WERI-Rb-1 (cell line): ENCODE measurements around the gene PASK.

ENCODE experiments used
- DNase-seq: peaks from one replicate; pipeline ENCODE4 v3.0.0-alpha.2; 2020
- H3K27ac ChIP-seq: fragments of 250-450 bp; sonication (Bioruptor Pico); 2 replicates; pipeline ENCODE4 v1.5.1; 2020; ENCODE audit warnings: mild to moderate bottlenecking, moderate library complexity
- H3K27me3 ChIP-seq: fragments of 250-450 bp; sonication (Bioruptor Pico); 2 replicates; pipeline ENCODE4 v1.5.1; 2021; ENCODE audit warnings: mild to moderate bottlenecking, low read depth, moderate library complexity; ENCODE audit not compliant: insufficient read depth, severe bottlenecking
- H3K36me3 ChIP-seq: fragments of 250-450 bp; sonication (Bioruptor Pico); 2 replicates; pipeline ENCODE4 v1.5.1; 2020; ENCODE audit warnings: mild to moderate bottlenecking, moderate library complexity
- H3K4me3 ChIP-seq: 2 replicates; pipeline ENCODE4 v1.5.1; 2011; ENCODE audit warnings: low read depth, mild to moderate bottlenecking, control low read depth, low read length
- H3K9me3 ChIP-seq: fragments of 250-450 bp; sonication (Bioruptor Pico); 2 replicates; pipeline ENCODE4 v1.5.1; 2021; ENCODE audit warnings: mild to moderate bottlenecking, moderate library complexity; ENCODE audit not compliant: severe bottlenecking
- TF ChIP-seq, protein P1 (sequence below): IDR thresholded peaks from 2 replicates; pipeline ENCODE4 v1.5.1; 2011; ENCODE audit warnings: low read depth, mild to moderate bottlenecking, control low read depth, inconsistent platforms, low read length

Gene PASK

DNA sequence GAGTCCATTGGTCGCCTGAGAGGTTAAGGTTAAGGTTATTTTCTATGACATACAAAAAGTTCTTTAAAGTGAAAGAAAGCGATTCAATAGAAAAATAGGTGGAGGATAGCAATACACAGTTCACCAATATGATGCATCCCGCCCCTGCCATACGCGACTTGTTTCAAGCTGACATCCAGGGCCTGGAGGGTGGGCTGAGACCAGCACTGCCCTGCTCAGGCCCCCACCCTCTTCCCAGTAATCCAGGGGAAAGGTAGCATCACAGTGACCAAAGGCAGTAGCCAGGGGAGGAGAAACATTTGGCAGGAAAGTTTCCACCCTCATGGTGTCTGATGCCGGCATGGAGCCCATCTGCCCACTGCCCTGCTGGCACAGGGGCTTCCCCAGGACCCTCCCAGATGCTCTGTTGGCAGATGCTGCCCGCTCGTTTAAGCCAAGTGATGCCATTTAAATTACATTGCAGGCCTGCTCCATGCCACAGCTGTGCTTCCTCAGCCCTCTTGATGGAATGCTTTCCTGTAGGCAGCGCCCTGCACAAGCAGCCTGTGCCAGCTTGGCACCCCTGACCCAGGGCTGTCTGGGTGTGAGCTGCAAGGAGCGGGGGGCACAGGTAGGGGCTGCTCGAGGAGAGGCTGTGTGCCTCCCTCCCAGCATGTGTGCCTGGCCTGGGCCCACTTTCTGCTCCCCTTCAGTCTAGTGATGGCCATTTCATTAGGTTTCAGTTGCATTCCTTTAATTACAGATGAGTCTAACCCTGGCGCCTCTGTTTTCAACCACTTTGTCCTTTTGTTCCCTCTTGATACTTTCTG is 28.5 kb upstream of the PASK start:
- H3K27me3 ChIP-seq, result no peaks in the 10 kb centered on the region
- no peak overlapping the region for H3K27ac ChIP-seq
- H3K4me3 ChIP-seq, result no peak overlapping the region
- TF ChIP-seq, protein P1, sequence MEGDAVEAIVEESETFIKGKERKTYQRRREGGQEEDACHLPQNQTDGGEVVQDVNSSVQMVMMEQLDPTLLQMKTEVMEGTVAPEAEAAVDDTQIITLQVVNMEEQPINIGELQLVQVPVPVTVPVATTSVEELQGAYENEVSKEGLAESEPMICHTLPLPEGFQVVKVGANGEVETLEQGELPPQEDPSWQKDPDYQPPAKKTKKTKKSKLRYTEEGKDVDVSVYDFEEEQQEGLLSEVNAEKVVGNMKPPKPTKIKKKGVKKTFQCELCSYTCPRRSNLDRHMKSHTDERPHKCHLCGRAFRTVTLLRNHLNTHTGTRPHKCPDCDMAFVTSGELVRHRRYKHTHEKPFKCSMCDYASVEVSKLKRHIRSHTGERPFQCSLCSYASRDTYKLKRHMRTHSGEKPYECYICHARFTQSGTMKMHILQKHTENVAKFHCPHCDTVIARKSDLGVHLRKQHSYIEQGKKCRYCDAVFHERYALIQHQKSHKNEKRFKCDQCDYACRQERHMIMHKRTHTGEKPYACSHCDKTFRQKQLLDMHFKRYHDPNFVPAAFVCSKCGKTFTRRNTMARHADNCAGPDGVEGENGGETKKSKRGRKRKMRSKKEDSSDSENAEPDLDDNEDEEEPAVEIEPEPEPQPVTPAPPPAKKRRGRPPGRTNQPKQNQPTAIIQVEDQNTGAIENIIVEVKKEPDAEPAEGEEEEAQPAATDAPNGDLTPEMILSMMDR, result no peak
- H3K9me3 ChIP-seq, result no peaks in the 10 kb centered on the region
- no peak for DNase-seq
- H3K36me3 ChIP-seq, result peaks cover 15% of the 10 kb centered on the region

DNA sequence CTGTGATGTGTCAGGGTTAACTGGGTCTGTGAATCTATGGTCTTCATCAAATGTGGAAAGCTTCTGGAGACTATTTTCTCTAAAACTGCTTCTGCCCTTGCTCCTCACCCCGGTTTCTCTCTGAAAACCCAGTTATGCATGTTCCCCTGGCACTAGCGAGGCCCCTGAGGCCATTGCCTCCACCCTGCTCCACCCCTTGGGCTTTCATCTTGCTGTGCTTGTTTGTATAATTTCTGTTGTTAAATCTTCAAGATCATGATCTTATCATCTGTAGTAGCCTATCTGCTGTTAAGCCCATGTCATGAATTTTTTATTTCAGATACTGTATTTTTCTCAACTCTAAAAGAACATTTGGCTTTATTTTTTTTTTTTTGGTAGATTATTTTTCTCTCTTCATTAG is 24.3 kb upstream of the PASK start:
- no peak overlapping the region for H3K27ac ChIP-seq
- no peaks in the 10 kb centered on the region for H3K9me3 ChIP-seq
- DNase-seq, result no peak
- TF ChIP-seq, protein P1, result no peak
- no peaks in the 10 kb centered on the region for H3K27me3 ChIP-seq
- H3K36me3 ChIP-seq, result peaks cover 30% of the 10 kb centered on the region
- no peak overlapping the region for H3K4me3 ChIP-seq

DNA sequence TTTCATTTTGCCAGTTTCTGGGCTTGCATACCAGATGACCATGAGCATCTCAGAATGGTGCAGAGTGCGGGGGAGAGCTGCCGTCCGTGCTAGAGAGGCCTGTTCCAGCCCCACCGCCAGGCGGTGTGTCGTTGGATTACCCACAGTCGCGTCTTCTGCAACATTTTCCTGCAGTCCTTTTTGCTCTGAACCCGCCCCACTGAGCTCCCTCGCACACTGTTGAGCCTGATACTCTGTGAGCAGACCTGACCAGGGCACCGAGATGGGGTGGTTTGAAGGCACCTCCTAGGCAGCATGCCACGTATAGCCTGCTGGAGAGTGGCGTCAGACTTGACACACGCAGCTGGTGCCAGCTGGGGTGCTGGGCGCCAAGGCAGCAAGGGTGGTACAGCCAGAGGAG is 19.1 kb upstream of the PASK start:
- H3K9me3 ChIP-seq, result no peaks in the 10 kb centered on the region
- H3K27me3 ChIP-seq, result no peaks in the 10 kb centered on the region
- H3K36me3 ChIP-seq, result peaks cover 62% of the 10 kb centered on the region
- no peak overlapping the region for H3K27ac ChIP-seq
- no peak overlapping the region for H3K4me3 ChIP-seq
- TF ChIP-seq, protein P1, result no peak
- DNase-seq, result no peak

DNA sequence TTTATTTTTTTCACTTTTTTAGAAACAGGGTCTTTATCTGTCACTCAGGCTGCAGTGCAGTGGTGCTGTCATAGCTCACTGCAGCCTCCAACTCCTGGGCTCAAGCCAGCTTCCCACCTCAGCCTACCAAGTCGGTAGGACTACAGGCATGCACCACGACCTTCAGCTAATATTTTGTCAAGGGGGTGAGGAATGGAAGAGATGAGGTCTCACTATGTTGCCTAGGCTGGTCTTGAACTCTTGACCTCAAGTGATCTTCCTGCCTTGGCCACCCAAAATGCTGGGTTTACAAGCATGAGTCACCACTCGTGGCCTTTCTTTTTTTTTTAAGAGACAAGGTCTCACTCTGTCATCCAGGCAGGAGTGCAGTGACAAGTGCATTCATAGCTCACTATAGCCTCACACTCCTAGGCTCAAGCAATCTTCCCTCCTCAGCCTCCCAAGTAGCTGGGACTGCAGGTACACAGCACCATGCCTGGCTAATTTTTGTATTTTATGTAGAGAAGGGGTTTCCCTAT is 14.4 kb upstream of the PASK start:
- TF ChIP-seq, protein P1, result no peak

DNA sequence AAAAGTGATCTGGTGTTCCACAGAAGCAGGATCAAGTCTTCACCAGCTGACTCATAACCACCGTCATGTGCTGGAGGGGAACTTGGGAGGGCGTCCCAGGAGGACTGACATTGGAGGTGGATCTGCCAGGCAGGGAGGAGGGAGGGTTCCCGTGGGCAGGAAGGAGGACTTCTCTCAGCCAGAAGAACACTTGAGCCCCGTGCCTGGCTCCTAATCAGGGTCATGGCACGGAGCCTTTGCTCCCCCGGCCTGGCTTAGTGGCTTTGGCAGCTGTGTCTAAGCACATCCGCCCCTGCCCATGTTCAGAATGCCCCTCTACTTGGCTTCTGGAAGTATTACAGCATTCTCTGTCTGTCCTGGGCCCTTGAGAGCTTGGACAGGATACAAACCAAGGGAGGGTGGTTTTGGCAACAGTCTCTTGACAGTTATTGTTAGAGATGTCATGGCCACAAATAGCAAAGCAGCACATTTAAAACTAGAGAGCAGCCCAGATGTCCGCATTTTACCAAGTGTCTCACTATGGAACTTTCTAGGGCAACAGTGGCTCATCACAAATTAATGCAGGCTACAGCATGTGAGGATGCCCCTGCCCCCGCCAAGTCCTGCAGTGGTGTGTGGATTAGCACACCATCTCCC is 12.5 kb upstream of the PASK start:
- Histone ChIP-seq H3K27me3 (no peaks in the 10 kb centered on the region), H3K4me3 (no peak overlapping the region), H3K9me3 (no peaks in the 10 kb centered on the region), H3K36me3 (peaks cover 56% of the 10 kb centered on the region), H3K27ac (no peak overlapping the region)
- TF ChIP-seq, protein P1, result no peak
- DNase-seq, result no peak

More for the DNA sequence above, 14.4 kb upstream of the PASK start:
- H3K27me3 ChIP-seq, result no peaks in the 10 kb centered on the region
- H3K27ac ChIP-seq, result no peak overlapping the region
- H3K4me3 ChIP-seq, result no peak overlapping the region
- peaks cover 57% of the 10 kb centered on the region for H3K36me3 ChIP-seq
- DNase-seq, result no peak
- H3K9me3 ChIP-seq, result no peaks in the 10 kb centered on the region
